Mesothelial cell of epicardium (in vitro differentiated cells): ENCODE data around the gene KCTD14. TPM values are rescaled to one million over a fixed set of nuclear protein-coding genes. Genes with fewer than 3 reads are reported as not detected.
A peak's percentile ranks its signal among the peaks of the same experiment; 100 is the strongest.
"Not testable (repeated sequence)": the region's sequence is repeated elsewhere in the genome, so short reads cannot be mapped to it uniquely, and the experiment has no call there.

Experiments
- DNase-seq, 2 experiments: peaks; one replicate each; pipeline ENCODE4 v3.0.0; 2021; ENCODE audit warnings: low spot score in 2 of 2; ENCODE audit not compliant: unreplicated experiment in 2 of 2
- H3K27ac Mint-ChIP-seq: 2 replicates; pipeline ENCODE4 v1.8.0; 2021; ENCODE audit warnings: mixed read lengths
- H3K27me3 Mint-ChIP-seq: 2 replicates; pipeline ENCODE4 v1.8.0; 2021; ENCODE audit warnings: low read depth, mixed read lengths
- H3K36me3 Mint-ChIP-seq: 2 replicates; pipeline ENCODE4 v1.8.0; 2021; ENCODE audit warnings: mixed read lengths
- H3K4me1 Mint-ChIP-seq: 2 replicates; pipeline ENCODE4 v1.8.0; 2021; ENCODE audit warnings: mixed read lengths
- H3K4me3 Mint-ChIP-seq: 2 replicates; pipeline ENCODE4 v1.8.0; 2021; ENCODE audit warnings: mild to moderate bottlenecking, moderate library complexity, mixed read lengths
- H3K9me3 Mint-ChIP-seq: 2 replicates; pipeline ENCODE4 v1.8.0; 2021; ENCODE audit warnings: mixed read lengths
- total RNA-seq: library from RNA; stranded (reverse); gene quantifications from 3 replicates; pipeline ENCODE4 v1.2.1, GENCODE V29; 2021
- TF ChIP-seq, protein P1 (sequence below): fragments of 200-600 bp; sonication (generic); IDR thresholded peaks from one replicate; pipeline ENCODE4 v1.5.0; 2021; ENCODE audit warnings: antibody characterized with exemption; ENCODE audit not compliant: unreplicated experiment

Gene KCTD14
- total RNA-seq, 1 donor from 2014 or later: 5.4 TPM

DNA sequence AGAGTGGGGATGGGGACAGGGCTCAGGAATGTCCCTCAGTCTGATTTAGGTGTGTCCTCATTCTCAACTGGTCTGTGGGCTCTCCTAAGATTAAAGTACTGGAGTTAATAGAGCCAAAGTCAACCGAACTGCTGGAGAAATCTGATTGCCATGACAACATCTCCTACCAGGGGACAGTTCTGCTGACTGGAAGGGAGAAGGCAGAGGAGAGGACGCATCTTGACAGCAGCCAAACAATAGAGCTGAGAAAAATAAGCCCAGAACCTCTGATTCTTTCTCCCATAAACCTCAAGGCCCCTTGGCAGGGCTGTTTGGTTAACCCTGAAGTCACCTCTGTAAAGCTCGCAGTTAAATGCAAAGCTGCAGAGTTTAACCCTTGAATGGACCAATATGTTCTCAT, 2.8 kb downstream of the KCTD14 start:
- TF ChIP-seq, protein P1, sequence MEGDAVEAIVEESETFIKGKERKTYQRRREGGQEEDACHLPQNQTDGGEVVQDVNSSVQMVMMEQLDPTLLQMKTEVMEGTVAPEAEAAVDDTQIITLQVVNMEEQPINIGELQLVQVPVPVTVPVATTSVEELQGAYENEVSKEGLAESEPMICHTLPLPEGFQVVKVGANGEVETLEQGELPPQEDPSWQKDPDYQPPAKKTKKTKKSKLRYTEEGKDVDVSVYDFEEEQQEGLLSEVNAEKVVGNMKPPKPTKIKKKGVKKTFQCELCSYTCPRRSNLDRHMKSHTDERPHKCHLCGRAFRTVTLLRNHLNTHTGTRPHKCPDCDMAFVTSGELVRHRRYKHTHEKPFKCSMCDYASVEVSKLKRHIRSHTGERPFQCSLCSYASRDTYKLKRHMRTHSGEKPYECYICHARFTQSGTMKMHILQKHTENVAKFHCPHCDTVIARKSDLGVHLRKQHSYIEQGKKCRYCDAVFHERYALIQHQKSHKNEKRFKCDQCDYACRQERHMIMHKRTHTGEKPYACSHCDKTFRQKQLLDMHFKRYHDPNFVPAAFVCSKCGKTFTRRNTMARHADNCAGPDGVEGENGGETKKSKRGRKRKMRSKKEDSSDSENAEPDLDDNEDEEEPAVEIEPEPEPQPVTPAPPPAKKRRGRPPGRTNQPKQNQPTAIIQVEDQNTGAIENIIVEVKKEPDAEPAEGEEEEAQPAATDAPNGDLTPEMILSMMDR: no peak
- no peaks in the 10 kb centered on the region for H3K27me3 Mint-ChIP-seq
- H3K27ac Mint-ChIP-seq: peak overlapping the region; percentile 58
- peaks cover 12% of the 10 kb centered on the region for H3K36me3 Mint-ChIP-seq
- H3K9me3 Mint-ChIP-seq: no peaks in the 10 kb centered on the region
- DNase-seq: no peak
- H3K4me3 Mint-ChIP-seq: peak overlapping the region; percentile 5
- peaks cover 37% of the 10 kb centered on the region for H3K4me1 Mint-ChIP-seq

DNA sequence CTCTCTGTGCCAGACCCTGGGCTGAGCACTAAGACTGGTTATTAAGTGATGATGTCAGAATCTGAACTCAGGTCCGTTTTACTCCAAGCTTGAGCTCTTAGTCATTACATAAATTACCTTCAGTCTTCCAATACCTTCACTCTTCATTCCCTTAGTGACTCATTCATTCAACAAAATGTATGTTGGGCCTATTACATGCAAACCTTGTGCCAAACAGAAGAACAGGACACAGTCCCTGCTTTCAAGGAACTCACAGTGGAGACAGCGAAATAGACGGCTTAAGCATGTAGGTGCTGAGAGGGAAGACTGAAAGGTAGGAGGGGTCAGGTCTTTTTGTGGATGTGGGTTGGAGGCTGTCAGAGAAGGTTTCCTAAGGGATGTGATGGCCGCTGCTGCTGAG, 3.3 kb downstream of the KCTD14 start:
- no peak for DNase-seq
- H3K27me3 Mint-ChIP-seq: no peaks in the 10 kb centered on the region
- H3K36me3 Mint-ChIP-seq: peaks cover 13% of the 10 kb centered on the region
- H3K9me3 Mint-ChIP-seq: no peaks in the 10 kb centered on the region
- TF ChIP-seq, protein P1: no peak
- no peak overlapping the region for H3K4me3 Mint-ChIP-seq
- H3K4me1 Mint-ChIP-seq: peaks cover 37% of the 10 kb centered on the region
- H3K27ac Mint-ChIP-seq: peak overlapping the region; percentile 58

DNA sequence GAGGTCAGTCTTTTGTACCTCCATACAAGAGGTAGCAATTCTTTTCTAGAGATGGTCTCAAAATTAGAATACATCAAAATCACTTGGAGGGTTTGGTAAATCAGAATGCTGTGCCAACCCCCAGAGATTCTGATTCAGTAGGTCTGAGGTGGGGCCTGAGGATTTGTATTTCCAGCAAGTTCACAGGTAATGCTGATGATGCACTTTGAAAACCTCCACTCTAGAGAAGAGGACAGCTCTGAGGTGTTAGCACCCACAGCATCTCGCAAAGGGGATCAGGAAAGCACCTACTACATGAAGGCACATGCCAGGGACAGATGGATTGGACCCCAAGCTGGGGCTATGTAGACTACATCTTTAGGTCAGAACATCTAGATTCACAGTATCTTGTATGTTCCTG, 7.2 kb downstream of the KCTD14 start:
- DNase-seq: no peak
- H3K36me3 Mint-ChIP-seq: peaks cover 13% of the 10 kb centered on the region
- H3K4me3 Mint-ChIP-seq: no peak overlapping the region
- no peak overlapping the region for H3K27ac Mint-ChIP-seq
- H3K9me3 Mint-ChIP-seq: no peaks in the 10 kb centered on the region
- TF ChIP-seq, protein P1: no peak
- H3K27me3 Mint-ChIP-seq: no peaks in the 10 kb centered on the region
- H3K4me1 Mint-ChIP-seq: peaks cover 13% of the 10 kb centered on the region

DNA sequence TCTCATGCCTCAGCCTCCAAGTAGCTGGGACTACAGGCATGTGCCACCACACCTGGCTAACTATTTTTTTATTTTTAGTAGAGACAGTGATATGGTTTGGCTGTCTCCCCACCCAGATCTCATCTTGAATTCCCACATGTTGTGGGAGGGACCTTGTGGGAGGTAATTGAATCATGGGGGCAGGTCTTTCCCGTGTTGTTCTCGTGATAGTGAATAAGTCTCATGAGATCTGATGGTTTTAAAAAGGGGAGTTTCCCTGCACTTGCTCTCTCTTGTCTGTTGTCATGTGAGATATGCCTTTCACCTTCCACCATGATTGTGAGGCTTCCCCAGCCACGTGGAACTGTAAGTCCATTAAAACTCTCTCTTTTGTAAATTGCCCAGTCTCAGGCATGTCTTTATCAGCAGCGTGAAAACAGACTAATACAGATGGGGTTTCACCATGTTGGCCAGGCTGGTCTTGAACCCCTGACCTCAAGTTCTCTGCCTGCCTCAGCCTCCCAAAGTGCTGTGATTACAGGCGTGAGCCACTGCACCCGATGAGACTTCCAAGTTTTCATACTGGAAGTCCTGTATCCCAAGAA, 8.0 kb downstream of the KCTD14 start:
- not testable (repeated sequence) for H3K27me3 Mint-ChIP-seq, DNase-seq, H3K9me3 Mint-ChIP-seq, H3K4me1 Mint-ChIP-seq, H3K4me3 Mint-ChIP-seq, H3K27ac Mint-ChIP-seq
- H3K36me3 Mint-ChIP-seq: peaks cover 13% of the 10 kb centered on the region

DNA sequence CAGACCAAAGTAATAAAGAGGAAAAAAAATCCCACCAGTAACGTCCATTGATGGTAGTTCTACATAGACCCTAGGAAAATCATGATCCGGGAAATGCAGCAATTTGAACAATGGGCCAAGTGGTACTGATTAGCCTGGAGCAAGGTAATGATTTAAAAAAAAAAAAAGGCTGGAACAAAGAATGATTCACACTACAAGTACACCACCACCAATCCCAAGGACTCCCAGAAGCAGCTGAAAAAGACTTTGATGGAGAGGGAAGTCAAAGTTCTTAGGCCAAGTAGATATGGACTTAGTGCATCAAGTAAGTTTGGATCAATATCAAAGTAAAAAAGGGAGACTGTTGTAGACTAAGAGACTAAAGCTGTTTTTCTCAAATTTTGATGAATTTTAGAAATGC, 11.8 kb downstream of the KCTD14 start:
- Mint-ChIP-seq H3K9me3 (no peaks in the 10 kb centered on the region), H3K27me3 (no peaks in the 10 kb centered on the region), H3K36me3 (peaks cover 9% of the 10 kb centered on the region), H3K4me1 (no peaks in the 10 kb centered on the region), H3K27ac (no peak overlapping the region), H3K4me3 (no peak overlapping the region)
- TF ChIP-seq, protein P1: no peak
- DNase-seq: no peak

DNA sequence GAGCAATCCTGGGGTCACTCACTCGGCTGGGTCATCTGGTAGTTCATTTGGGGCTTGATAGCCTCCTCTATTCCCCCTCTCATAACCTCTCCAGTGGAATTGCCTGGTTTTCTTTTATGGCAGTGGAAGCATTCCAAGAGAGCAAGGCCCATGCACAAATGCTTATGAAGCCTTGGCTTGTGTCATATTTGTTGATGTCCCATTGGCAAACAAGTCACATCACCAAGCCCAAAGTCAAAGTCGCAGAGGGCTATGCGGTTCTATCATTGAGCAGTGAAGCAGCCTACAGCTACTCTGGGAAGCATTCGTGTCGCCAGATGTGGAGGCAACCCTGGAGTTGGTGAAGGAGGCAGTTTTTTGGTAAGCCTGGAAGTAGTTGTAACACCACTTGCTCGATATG, 12.3 kb downstream of the KCTD14 start:
- Mint-ChIP-seq H3K4me3 (no peak overlapping the region), H3K36me3 (peaks cover 4% of the 10 kb centered on the region), H3K27me3 (no peaks in the 10 kb centered on the region), H3K9me3 (no peaks in the 10 kb centered on the region), H3K27ac (no peak overlapping the region), H3K4me1 (no peaks in the 10 kb centered on the region)
- TF ChIP-seq, protein P1: no peak
- no peak for DNase-seq
